DOHH2 (cell line): ENCODE results near the gene TCIRG1.

Experiments used
- EZH2phosphoT487 ChIP-seq: fragments of 200-600 bp; sonication (generic); IDR thresholded peaks from 2 replicates; pipeline ENCODE4 v1.6.1; 2017; ENCODE audit warnings: borderline replicate concordance, mild to moderate bottlenecking, antibody characterized with exemption, low read length, moderate library complexity, mixed read lengths
- TF ChIP-seq, protein P1 (sequence below): fragments of 200-600 bp; sonication (generic); IDR thresholded peaks from one replicate; pipeline ENCODE4 v1.5.1; 2014; ENCODE audit warnings: antibody characterized with exemption, mild to moderate bottlenecking, low read depth, low read length; ENCODE audit not compliant: poor library complexity, severe bottlenecking

DNA sequence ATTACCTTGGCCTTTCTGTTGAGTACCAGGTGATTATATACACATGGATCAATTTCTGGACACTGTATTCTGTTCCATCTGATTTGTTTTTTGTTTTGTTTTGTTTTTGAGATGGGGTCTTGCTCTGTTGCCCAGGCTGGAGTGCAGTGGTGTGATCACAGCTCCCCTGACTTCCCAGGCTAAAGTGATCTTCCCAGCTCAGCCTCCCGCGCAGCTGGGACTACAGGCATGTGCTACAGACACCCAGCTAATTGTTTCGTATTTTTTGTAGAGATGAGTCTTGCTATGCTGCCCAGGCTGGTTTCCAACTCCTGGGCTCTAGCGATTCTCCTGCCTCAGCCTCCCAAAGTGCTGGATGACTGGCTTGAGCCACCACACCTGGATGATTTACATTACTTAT lies 19.0 kb downstream of the TCIRG1 start:
- TF ChIP-seq, protein P1, sequence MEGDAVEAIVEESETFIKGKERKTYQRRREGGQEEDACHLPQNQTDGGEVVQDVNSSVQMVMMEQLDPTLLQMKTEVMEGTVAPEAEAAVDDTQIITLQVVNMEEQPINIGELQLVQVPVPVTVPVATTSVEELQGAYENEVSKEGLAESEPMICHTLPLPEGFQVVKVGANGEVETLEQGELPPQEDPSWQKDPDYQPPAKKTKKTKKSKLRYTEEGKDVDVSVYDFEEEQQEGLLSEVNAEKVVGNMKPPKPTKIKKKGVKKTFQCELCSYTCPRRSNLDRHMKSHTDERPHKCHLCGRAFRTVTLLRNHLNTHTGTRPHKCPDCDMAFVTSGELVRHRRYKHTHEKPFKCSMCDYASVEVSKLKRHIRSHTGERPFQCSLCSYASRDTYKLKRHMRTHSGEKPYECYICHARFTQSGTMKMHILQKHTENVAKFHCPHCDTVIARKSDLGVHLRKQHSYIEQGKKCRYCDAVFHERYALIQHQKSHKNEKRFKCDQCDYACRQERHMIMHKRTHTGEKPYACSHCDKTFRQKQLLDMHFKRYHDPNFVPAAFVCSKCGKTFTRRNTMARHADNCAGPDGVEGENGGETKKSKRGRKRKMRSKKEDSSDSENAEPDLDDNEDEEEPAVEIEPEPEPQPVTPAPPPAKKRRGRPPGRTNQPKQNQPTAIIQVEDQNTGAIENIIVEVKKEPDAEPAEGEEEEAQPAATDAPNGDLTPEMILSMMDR: no peak
- no peak for TF ChIP-seq EZH2phosphoT487
